Measurements from ENCODE around the gene ISY1.

ISY1 gene

GRCh38 chr3:129107793-129108192 is 53.1 kb downstream of the ISY1 start:
- Histone ChIP-seq H3K4me3 (replicated peaks; ENCODE audit: insufficient read depth, low read length) (no peak overlapping the region), H3K27ac (replicated peaks) (no peak overlapping the region), H3K27me3 (ENCODE audit: insufficient read depth, poor library complexity, severe bottlenecking) (no peaks in the 10 kb centered on the region)
- TF ChIP-seq CTCF (IDR thresholded peaks at IDR 0.05; ENCODE audit: insufficient read depth, low read length) (no peak), REST (IDR thresholded peaks at IDR 0.05; ENCODE audit: insufficient replicate concordance, low read depth) (no peak), GABPA (IDR thresholded peaks at IDR 0.05; ENCODE audit: low read depth) (no peak), POLR2AphosphoS5 (IDR thresholded peaks at IDR 0.05; ENCODE audit: low read depth) (no peak), SPI1 (IDR thresholded peaks at IDR 0.05; ENCODE audit: borderline replicate concordance, low read depth) (no peak)
- DNase-seq (ENCODE audit: low read depth in 1 of 2, low spot score in 1 of 2): no peak

GRCh38 chr3:129106866-129107565 is 53.8 kb downstream of the ISY1 start:
- no peaks in the 10 kb centered on the region for H3K27me3 ChIP-seq (ENCODE audit: insufficient read depth, poor library complexity, severe bottlenecking)
- no peak for DNase-seq (ENCODE audit: low read depth in 1 of 2, low spot score in 1 of 2)
- TF ChIP-seq CTCF (IDR thresholded peaks at IDR 0.05; ENCODE audit: insufficient read depth, low read length): no peak
- no peak for TF ChIP-seq POLR2AphosphoS5 (IDR thresholded peaks at IDR 0.05; ENCODE audit: low read depth)
- no peak for TF ChIP-seq SPI1 (IDR thresholded peaks at IDR 0.05; ENCODE audit: borderline replicate concordance, low read depth)
- TF ChIP-seq REST (IDR thresholded peaks at IDR 0.05; ENCODE audit: insufficient replicate concordance, low read depth): no peak
- no peak for TF ChIP-seq GABPA (IDR thresholded peaks at IDR 0.05; ENCODE audit: low read depth)

GRCh38 chr3:129106320-129106719 is 54.5 kb downstream of the ISY1 start:
- no peak for DNase-seq (ENCODE audit: low read depth in 1 of 2, low spot score in 1 of 2)
- H3K4me3 ChIP-seq (replicated peaks; ENCODE audit: insufficient read depth, low read length): no peak overlapping the region
- H3K27me3 ChIP-seq (ENCODE audit: insufficient read depth, poor library complexity, severe bottlenecking): no peaks in the 10 kb centered on the region
- TF ChIP-seq POLR2AphosphoS5 (IDR thresholded peaks at IDR 0.05; ENCODE audit: low read depth) (no peak), GABPA (IDR thresholded peaks at IDR 0.05; ENCODE audit: low read depth) (no peak), REST (IDR thresholded peaks at IDR 0.05; ENCODE audit: insufficient replicate concordance, low read depth) (no peak), CTCF (IDR thresholded peaks at IDR 0.05; ENCODE audit: insufficient read depth, low read length) (no peak), SPI1 (IDR thresholded peaks at IDR 0.05; ENCODE audit: borderline replicate concordance, low read depth) (no peak)
- no peak overlapping the region for H3K27ac ChIP-seq (replicated peaks)

More at GRCh38 chr3:129106866-129107565, 53.8 kb downstream of the ISY1 start:
- no peak overlapping the region for H3K4me3 ChIP-seq (replicated peaks; ENCODE audit: insufficient read depth, low read length)
- no peak overlapping the region for H3K27ac ChIP-seq (replicated peaks)

Measured in HL-60 (cell line).